Glomerular endothelial cell (primary cell): ENCODE data around the gene CLIP2. TPM values are rescaled to one million over a fixed set of nuclear protein-coding genes. Genes with fewer than 3 reads are reported as not detected.
"Not testable (repeated sequence)": the region's sequence is repeated elsewhere in the genome, so short reads cannot be mapped to it uniquely, and the experiment has no call there.

Experiments
- DNase-seq: peaks from one replicate; pipeline ENCODE4 v3.0.0-alpha.2; 2011; ENCODE audit warnings: low read depth, low spot score; ENCODE audit errors: extremely low read depth
- total RNA-seq: library from RNA; depleted of rRNA; stranded (reverse); fragments of >200 nt; gene quantifications from 2 replicates; pipeline ENCODE4 v1.2.3, GENCODE V29; 2015

CLIP2 gene
- total RNA-seq, 1 donor from 2014 or later = 73.6 TPM

DNA sequence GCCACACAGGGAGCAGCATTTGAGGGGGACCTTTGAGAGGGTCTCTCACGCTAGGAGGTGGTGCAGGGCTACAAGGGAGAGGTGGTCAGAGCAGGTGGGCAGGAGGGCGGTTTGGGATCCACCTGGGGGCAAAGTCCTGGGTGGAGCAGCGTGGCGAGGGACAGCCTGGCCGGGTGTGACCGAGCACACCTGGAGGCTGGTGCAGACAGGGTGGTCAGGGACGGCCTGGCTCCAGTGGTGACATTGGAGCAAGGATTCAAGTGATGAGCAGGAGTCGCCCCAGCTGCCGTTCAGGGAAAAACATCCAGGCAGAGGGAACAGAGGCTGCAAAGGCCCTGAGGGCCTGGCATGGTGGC is 36.0 kb downstream of the CLIP2 start:
- no peak for DNase-seq

DNA sequence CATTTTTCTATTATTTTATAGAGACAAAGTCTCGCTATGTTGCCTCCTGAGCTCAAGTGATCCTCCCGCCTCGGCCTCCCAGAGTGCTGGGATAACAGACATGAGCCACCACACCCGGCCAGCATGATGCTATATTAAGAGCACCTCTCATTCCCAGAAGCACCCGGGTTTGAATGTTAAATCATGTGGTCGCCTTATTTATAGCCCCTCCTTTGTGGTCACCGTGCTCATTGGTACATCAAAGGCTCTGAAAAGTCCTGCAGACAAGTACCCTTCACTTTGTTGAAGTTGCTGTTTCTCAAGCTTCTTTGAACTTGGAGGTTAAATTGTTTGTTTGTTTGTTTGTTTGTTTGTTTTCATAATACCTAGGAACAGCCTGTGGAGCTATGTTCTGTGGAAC is 40.0 kb downstream of the CLIP2 start:
- DNase-seq = no peak

DNA sequence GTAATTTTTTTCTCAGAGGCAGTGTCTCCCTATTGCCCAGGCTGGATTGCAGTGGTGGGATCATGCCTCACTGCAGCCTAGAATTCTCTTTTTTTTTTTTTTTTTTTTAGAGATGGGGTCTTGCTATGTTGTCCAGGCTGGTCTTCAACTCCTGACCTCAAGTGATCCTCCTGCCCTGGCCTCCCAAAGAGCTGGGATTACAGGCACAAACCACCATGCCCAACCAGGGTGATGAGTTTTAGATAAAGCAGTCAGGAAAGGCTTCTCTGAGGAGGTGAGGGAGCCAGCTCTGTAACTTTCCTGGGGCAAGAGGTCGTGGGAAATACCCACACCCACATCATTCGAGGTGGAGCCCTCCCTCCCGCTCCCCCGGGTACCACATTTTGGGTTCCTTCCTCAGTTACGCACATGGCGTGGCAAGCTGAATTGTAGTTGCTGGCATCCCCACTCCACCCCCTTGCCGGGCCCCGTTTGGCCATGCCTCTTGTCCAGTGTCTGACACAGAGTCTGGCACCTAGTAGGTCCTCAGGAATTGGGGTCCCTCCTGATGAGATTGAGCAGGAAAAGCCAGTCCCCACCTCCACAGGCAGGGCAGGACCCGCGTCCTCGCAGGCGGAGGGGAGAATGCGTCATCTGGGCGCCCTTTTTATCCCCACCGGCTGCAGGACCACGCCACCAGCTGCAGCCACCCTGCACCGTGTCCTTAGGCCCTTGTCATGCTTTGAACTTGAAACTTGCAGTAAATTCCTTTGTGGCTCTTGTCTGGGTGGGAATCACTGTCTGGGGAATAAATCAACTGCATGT is 43.4 kb downstream of the CLIP2 start:
- DNase-seq = no peak

DNA sequence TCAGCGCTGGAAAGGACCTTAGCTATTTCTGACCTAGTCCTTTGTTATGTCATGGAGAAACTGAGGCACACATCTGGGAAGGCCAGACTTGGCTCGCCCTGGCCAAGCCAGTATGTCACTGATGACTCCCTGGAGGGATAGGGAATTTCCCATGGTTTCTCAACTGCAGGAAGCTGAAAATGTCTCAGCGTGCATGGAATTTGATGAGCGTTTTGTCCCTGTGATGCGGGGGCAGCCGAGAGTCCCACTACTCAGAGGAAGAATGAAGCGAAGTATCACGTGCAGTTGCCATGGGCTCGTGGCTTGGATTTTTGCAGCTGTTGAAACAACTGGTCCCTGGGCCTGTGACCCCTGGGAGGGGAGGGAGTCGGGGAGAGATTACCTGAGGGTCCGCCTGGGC is 44.8 kb downstream of the CLIP2 start:
- no peak for DNase-seq

DNA sequence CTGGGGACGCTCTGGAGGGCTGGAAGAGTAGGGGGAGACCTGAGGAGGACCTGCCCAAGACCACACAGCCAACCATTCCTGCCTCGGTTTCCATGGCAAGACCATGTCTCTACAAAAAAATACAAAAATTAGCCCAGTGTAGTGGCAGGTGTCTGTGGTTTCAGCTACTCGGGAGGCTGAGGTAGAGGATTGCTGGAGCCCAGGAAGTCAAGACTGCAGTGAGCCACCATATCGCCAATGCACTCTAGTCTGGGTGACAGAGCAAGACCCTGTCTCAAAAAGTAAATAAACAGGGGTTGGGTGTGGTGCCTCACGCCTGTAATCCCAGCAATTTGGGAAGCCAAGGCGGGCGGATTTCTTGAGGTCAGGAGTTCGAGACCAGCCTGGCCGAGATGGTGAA is 48.7 kb downstream of the CLIP2 start:
- no peak for DNase-seq

DNA sequence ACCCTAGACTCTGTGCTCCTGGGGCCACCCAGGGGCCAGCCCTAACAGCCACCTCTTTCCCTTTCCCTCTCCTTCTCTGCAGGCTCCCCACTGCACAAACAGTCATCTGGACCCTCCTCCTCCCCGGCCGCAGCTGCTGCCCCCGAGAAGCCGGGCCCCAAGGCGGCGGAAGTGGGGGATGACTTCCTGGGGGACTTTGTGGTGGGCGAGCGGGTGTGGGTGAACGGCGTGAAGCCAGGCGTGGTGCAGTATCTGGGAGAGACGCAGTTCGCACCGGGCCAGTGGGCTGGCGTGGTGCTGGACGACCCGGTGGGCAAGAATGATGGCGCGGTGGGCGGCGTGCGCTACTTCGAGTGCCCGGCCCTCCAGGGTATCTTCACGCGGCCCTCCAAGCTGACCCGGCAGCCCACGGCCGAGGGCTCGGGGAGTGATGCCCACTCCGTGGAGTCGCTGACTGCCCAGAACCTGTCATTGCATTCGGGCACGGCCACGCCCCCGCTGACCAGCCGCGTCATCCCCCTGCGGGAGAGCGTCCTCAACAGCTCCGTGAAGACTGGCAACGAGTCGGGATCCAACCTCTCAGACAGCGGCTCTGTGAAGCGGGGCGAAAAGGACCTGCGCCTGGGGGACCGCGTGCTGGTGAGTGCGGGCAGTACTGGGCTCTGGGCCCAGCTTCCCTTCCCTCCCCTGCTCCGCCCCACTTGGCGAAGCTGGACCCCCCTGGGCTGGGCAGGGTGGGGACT is 49.3 kb downstream of the CLIP2 start:
- DNase-seq = no peak

DNA sequence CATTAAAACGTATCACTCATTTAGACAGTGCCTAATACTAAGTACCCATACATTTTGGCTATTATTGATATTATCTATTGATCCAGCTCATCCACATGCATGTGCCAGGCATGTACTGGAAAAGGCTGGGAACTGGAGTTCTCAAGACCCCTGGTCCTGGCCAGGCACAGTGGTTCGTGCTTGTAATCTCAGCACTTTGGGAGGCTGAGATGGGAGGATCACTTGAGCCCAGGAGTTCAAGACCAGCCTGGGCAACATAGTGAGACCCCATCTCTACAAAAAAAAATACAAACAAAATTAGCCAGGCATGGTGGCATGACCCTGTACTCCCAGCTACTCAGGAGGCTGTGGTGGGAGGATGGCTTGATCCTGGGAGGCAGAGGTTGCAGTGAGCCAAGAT is 50.4 kb downstream of the CLIP2 start:
- not testable (repeated sequence) for DNase-seq

DNA sequence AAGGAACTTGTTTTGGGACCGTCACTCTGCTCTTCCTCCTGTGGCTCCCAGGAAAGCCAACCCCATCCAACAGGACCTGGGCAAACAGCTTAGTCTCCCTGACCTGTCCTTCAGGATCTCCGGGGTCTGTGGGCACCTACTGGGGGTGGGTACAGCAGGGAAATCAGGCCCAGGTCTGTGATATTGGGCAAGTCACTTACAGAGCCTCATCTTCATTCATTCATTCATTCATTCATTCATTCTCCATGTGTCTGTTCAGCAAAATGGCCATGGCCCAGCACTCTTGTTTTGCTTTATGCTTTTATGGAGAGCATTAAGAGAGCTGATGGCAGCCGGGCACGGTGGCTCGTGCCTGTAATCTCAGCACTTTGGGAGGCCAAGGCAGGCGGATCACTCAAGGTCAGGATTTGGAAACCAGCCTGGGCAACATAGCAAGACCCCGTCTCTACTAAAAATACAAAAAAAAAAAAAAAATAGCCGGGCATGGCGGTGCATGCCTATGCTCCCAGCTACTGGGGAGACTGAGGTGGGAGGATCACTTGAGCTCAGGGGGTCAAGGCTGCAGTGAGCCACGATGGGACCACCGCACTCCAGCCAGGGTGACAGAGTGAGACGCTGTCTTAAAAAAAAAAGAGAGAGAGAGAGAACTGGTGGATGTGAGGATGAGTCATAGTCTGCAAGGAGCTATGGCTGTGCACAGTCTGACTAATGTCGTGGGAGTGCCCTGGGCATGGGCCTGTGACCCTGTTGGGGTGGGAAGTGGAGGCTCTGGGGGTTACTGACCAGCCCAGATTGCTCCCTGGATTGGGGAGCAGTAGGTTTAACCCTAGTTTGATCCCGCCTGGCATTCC is 54.3 kb downstream of the CLIP2 start:
- DNase-seq = no peak

DNA sequence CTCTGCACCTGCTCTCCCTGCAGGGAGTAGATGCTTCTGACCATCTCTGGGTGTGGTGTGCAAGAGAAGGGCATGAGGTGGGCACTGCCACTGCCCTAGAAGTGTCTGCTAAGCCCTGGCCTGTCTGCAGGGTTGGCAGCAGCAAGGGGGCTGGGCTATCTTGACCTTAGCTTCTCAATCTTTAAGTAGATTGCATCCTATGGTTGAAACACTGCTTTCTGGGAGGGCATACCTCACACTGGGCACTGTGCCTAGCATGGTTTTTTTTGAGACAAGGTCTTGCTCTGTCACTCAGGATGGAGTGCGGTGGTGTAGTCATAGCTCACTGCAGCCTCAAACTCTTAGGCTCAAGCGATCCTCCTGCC is 54.9 kb downstream of the CLIP2 start:
- DNase-seq = no peak

DNA sequence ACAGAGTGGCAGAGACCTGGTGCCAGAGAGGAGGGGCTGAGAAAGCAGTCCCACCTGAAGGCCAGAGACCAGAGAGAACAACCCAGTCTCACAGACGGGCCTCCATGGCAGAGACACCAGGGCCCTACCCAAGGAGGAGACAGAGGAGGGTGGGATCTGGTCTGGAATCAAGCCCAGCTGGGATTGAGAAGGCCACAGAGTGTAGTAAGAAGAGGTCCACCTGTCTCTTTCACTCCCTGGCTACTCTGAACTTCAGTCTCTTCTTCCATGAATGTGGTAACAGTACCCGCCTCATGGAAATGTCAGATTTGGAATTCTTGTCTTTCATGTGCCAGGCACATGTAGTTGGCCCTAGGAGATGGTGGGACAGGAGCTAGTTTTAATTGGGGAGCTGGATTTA is 55.6 kb downstream of the CLIP2 start:
- DNase-seq = no peak

DNA sequence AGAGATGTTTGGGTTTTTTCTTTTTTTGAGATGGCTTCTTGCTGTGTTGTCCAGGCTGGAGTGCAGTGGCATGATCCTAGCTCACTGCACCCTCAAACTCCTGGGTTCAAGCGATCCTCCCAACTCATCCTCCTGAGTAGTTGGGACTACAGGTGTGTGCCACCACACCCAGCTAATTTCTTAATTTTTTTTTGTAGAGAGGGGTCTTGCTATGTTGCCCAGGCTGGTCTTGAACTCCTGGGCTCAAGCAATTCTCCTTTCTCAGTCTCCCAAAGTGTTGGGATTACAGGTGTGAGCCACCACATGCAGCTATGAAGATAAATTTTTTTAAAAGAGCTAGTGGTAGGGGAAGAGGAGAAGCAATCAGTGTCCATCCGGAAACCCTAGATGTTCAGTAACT is 56.8 kb downstream of the CLIP2 start:
- no peak for DNase-seq

DNA sequence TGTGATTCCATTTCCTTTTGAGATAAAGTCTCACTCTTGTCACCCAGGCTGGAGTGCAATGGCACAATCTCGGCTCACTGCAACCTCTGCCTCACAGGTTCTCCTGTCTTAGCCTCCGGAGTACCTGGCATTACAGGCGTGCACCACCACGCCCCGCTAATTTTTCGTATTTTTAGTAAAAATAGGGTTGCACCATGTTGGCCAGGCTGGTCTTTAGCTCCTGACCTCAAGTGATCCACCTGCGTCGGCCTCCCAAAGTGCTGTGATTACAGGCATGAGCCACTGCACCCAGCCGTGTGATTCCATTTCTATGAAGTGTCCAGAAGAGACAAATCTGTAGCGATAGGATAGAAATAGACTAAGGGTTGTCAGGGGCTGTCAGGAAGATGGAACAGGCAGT is 60.4 kb downstream of the CLIP2 start:
- no peak for DNase-seq

DNA sequence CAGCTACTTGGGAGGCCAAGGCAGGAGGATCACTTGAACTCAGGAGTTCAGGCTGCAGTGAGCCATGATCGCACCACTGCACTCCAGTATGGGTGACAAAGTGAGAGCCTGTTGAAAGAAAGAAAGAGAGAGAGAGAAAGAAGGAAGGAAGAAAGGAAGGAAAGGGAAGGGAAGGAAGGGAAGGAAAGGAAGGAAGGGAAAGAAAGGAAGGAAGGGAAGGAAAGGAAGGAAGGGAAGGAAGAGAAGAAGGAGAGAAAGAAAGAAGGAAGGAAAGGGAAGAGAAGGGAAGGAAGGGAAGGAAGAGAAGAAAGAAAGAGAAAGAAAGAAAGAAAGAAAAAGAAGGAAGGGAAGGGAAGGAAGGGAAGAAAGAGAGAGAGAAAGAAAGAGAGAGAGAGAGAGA is 61.5 kb downstream of the CLIP2 start:
- no peak for DNase-seq

DNA sequence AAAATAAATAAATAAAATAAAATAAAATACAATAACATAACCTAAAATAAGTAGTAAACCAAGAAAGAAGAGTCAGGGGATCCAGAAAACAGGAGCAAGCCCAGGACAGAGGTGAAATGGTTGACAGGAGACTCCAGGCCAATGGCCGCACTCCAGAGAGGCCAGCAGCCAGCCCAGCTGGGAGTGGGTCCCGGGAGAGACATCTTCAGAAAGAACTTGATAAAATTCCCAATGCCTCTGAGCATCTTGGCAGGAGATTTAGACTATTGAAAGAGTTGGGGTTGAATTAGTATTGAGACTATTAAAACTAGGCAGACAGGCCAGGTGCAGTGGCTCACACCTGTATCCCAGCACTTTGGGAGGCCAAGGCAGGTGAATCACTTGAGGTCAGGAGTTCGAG is 62.6 kb downstream of the CLIP2 start:
- DNase-seq = no peak

DNA sequence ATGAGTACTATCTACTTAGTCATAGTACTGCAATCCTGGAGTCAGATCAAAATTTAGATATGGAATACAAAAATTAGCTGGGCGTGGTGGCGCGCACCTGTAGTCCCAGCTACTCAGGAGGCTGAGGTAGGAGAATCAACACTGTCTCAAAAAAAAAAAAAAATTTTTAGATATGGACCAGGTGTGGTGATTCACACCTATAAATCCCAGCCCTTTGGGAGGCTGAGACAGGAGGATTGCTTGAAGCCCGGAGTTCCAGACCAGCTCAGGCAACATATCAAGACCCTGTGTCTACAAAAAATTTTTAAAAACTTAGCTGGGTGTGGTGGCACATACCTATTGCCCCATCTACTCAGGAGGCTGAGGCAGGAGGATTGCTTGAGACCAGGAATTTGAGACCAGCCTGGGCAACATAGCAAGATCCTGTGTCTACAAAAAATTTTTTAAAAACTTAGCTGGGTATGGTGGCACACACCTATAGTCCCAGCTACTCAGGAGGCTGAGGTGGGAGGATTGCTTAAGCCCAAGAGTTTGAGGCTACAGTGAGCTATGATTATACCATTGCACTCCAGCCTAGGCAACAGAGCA is 63.4 kb downstream of the CLIP2 start:
- DNase-seq = not testable (repeated sequence)

DNA sequence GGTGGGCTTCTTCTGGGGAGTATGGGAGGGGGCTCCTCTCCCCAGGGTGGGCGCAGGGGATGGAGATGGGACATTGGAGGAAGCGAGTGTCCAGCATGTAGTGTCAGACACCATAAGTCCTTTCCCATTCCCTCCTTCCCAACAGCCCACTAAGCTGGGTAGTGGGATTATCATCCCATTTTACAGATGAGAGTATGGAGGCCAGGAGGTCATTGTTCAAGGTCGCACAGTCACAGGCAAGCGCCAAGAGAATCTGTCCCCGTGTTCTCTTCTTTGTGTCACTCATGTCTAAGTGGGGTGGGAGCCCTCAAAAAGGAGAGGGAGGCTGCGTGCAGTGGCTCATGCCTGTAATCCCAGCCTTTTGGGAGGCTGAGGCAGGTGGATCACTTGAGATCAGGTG is 64.8 kb downstream of the CLIP2 start:
- DNase-seq = no peak

DNA sequence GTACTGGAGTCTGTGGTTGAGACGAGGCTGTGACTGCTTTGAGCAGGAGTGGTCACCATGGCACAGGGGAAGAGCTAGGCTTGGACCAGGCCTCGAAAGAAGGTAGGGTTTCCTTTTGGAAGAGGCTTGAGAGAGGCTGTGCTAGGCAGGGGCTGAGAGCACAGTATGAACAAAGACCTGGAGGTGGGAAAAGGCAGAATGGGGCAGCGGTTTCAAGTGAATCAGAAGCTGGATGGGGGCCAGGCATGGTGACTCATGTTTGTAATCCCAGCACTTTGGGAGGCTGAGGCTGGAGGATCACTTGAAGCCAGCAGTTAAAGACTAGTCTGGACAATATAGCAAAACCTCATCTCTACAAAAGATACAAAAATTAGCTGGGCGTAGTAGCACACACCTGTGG is 65.9 kb downstream of the CLIP2 start:
- DNase-seq = peak; percentile 29

DNA sequence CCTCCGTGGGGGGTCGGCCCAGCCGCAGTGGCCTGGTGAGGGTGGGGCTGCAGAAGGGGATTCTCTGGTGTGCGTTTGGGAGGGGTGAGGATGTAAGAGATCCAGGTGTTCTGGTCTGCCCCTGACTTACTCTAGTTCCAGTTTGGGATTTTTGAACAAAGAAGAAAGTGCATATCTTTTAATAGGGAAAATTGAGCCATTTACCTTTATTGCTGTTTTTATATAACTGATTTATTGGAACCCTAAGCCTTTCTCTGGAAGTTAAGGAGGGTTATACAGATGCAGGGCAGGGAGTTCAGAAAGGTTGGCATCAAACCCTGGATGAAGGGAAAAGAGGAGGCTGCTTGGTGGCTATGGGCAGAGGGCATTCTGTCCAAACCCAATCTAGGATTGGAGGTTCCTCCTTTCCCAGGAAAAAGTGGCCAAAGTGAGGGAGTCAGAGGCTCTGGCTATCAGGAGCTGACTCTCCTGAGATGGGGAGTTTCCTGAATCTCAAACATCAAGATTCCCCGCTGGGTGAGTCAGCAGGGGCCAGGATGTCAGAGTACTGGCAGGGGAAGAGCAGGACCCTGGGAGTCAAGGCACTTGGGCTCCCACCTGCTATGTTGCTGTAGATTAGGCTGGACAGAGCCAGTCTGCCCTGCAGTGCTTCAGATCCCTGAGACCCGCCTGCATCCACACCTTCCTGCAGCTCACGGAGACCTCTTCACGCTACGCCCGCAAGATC is 67.5 kb downstream of the CLIP2 start:
- no peak for DNase-seq

DNA sequence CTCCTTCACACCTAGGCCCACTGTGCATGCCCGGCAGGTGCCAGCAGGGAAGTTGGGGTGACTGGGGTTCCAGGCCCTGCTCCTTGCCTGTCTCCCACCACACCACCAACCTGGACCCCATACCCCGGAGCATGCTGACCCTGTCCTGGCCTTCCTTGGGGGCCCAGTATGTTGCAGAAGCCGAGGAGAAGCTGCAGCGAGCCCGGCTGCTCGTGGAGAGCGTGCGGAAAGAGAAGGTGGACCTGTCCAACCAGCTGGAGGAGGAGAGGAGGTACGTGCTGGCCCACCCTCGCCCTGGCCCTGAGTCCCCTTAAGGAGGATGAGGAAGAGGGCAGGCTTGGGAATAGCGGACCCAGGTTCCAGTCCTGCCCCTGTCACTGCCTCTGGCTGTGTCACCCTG is 70.8 kb downstream of the CLIP2 start:
- no peak for DNase-seq

DNA sequence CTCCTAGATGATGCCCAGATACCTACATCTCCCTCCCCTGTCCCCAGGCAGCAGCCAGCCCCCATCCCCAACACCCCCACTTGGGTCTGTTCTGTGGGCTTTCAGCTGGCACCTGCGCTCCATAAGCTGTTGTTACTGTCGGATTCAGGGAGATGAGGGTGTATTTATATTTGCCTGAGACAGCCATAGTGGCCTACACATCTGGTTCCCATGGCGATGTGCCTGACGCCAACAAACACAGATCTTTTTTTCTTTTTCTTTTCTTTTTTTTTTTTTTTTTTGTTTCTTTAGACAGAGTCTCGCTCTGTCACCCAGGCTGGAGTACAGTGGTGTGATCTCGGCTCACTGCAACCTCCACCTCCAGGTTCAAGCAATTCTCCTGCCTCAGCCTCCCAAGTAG is 73.1 kb downstream of the CLIP2 start:
- no peak for DNase-seq

DNA sequence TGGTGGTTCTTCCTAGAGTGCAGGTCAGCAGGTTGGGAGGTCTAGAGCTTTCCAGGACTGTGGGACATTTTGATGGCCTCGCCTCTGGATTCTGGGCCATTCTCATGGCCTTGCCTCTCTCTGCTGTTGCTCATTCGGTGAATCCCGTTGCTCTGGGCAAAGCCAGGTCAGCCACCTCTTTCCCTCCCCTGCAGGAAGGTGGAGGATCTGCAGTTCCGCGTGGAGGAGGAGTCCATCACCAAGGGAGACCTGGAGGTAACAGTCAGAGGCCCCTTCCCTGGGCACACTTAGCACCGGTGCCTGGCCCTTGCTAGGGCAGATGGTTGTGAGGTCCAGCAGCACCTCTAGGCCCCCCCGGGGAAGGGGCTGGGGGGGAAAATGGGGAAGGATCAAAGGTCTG is 74.9 kb downstream of the CLIP2 start:
- DNase-seq = no peak
